Neural progenitor cell (in vitro differentiated cells): ENCODE results near the gene RNU2-1. TPM values are rescaled to one million over a fixed set of nuclear protein-coding genes. Genes with fewer than 3 reads are reported as not detected.
"Not testable (repeated sequence)": the region's sequence is repeated elsewhere in the genome, so short reads cannot be mapped to it uniquely, and the experiment has no call there.

Source experiments
- DNase-seq: peaks from one replicate; pipeline ENCODE4 v3.0.0-alpha.2; 2016; ENCODE audit warnings: low spot score
- H2AFZ ChIP-seq: fragments of 200-600 bp; sonication (generic); replicated peaks from 2 replicates; pipeline ENCODE4 v1.6.1; 2016; ENCODE audit warnings: antibody characterized with exemption
- H3F3A ChIP-seq: fragments of 200-600 bp; sonication (generic); 2 replicates; pipeline ENCODE4 v1.6.1; 2016; ENCODE audit warnings: antibody characterized with exemption, low read depth
- H3K27ac ChIP-seq: fragments of 200-600 bp; sonication (generic); 2 replicates; pipeline ENCODE4 v1.5.1; 2016; ENCODE audit warnings: mild to moderate bottlenecking
- H3K27me3 ChIP-seq: fragments of 200-600 bp; sonication (generic); 2 replicates; pipeline ENCODE4 v1.6.1; 2016; ENCODE audit warnings: mild to moderate bottlenecking, moderate library complexity
- H3K36me3 ChIP-seq: fragments of 200-600 bp; sonication (generic); 2 replicates; pipeline ENCODE4 v1.5.1; 2016
- H3K4me1 ChIP-seq: fragments of 200-600 bp; sonication (generic); 2 replicates; pipeline ENCODE4 v1.6.1; 2016; ENCODE audit warnings: mixed run types
- H3K4me2 ChIP-seq: fragments of 200-600 bp; sonication (generic); 2 replicates; pipeline ENCODE4 v1.6.1; 2016
- H3K4me3 ChIP-seq: fragments of 200-600 bp; sonication (generic); 2 replicates; pipeline ENCODE4 v1.5.1; 2016
- H3K79me2 ChIP-seq: fragments of 200-600 bp; sonication (generic); 2 replicates; pipeline ENCODE4 v1.6.1; 2016; ENCODE audit warnings: low read depth
- H3K9ac ChIP-seq: fragments of 200-600 bp; sonication (generic); 2 replicates; pipeline ENCODE4 v1.6.1; 2016
- H3K9me3 ChIP-seq: fragments of 200-600 bp; sonication (generic); 2 replicates; pipeline ENCODE4 v1.5.1; 2016; ENCODE audit warnings: low read depth
- H4K20me1 ChIP-seq: fragments of 200-600 bp; sonication (generic); 2 replicates; pipeline ENCODE4 v1.6.1; 2016; ENCODE audit warnings: low read depth
- H3K27ac Mint-ChIP-seq: 3 replicates; pipeline ENCODE4 v1.8.0; 2021; ENCODE audit warnings: mixed read lengths
- H3K27me3 Mint-ChIP-seq: 2 replicates; pipeline ENCODE4 v1.8.0; 2022; ENCODE audit warnings: low read depth, mild to moderate bottlenecking, inconsistent platforms, moderate library complexity, mixed read lengths; ENCODE audit not compliant: insufficient read depth
- H3K36me3 Mint-ChIP-seq: 3 replicates; pipeline ENCODE4 v1.8.0; 2021; ENCODE audit warnings: mixed read lengths
- H3K4me1 Mint-ChIP-seq: 3 replicates; pipeline ENCODE4 v1.8.0; 2021; ENCODE audit warnings: mixed read lengths
- H3K4me3 Mint-ChIP-seq: 3 replicates; pipeline ENCODE4 v1.8.0; 2021; ENCODE audit warnings: mild to moderate bottlenecking, moderate library complexity, mixed read lengths
- H3K9me3 Mint-ChIP-seq: 3 replicates; pipeline ENCODE4 v1.8.0; 2020; ENCODE audit warnings: mixed read lengths
- CTCF ChIP-seq: fragments of 200-600 bp; sonication (generic); IDR thresholded peaks from 2 replicates; pipeline ENCODE4 v1.5.1; 2017; ENCODE audit warnings: antibody characterized with exemption, mild to moderate bottlenecking
- EZH2 ChIP-seq: fragments of 200-600 bp; sonication (generic); IDR thresholded peaks from 2 replicates; pipeline ENCODE4 v1.6.1; 2017; ENCODE audit warnings: antibody characterized with exemption, mild to moderate bottlenecking, moderate library complexity
- EZH2phosphoT487 ChIP-seq: fragments of 200-600 bp; sonication (generic); IDR thresholded peaks from 2 replicates; pipeline ENCODE4 v1.6.1; 2017; ENCODE audit warnings: antibody characterized with exemption
- small RNA-seq: library from RNA; depleted of rRNA; stranded (forward); fragments of <200 nt; gene quantifications from one replicate; pipeline ENCODE3, GENCODE V24; 2015
- total RNA-seq: library from RNA; depleted of rRNA; stranded (reverse); fragments of >200 nt; gene quantifications from 2 replicates; pipeline ENCODE4 v1.2.3, GENCODE V29; 2015; ENCODE audit warnings: low replicate concordance

Gene RNU2-1
- total RNA-seq, 1 donor from 2014 or later, result not detected

- DNase-seq, result no peak
Observed at GRCh38 chr17:43193251-43193650, 40.5 kb downstream of the RNU2-1 start.

GRCh38 chr17:43186656-43187055, 47.1 kb downstream of the RNU2-1 start:
- H3K27ac Mint-ChIP-seq, H3K36me3 ChIP-seq, H3K4me3 ChIP-seq, H3F3A ChIP-seq, H3K9me3 Mint-ChIP-seq, H3K27ac ChIP-seq, H3K4me1 Mint-ChIP-seq, DNase-seq, H3K79me2 ChIP-seq, H3K4me2 ChIP-seq, H3K27me3 ChIP-seq, H3K4me3 Mint-ChIP-seq, H4K20me1 ChIP-seq, H3K9ac ChIP-seq, H3K9me3 ChIP-seq, H3K4me1 ChIP-seq, H2AFZ ChIP-seq, H3K27me3 Mint-ChIP-seq: not testable (repeated sequence)
- H3K36me3 Mint-ChIP-seq, result peaks cover 15% of the 10 kb centered on the region

More at GRCh38 chr17:43193251-43193650, 40.5 kb downstream of the RNU2-1 start:
- H3K27me3 ChIP-seq, result no peaks in the 10 kb centered on the region
- no peaks in the 10 kb centered on the region for H3F3A ChIP-seq
- no peaks in the 10 kb centered on the region for H3K4me1 ChIP-seq
- H2AFZ ChIP-seq, result no peak overlapping the region
- no peaks in the 10 kb centered on the region for H3K9me3 ChIP-seq
- no peak overlapping the region for H3K9ac ChIP-seq
- H3K36me3 ChIP-seq, result no peaks in the 10 kb centered on the region
- Mint-ChIP-seq H3K4me3 (no peak overlapping the region), H3K9me3 (no peaks in the 10 kb centered on the region), H3K4me1 (no peaks in the 10 kb centered on the region), H3K27me3 (no peaks in the 10 kb centered on the region), H3K27ac (no peak overlapping the region), H3K36me3 (peaks cover 23% of the 10 kb centered on the region)
- no peaks in the 10 kb centered on the region for H3K79me2 ChIP-seq
- no peak overlapping the region for H3K4me2 ChIP-seq
- no peaks in the 10 kb centered on the region for H4K20me1 ChIP-seq
- no peak for TF ChIP-seq EZH2
- TF ChIP-seq CTCF, result no peak
- no peak for TF ChIP-seq EZH2phosphoT487
- no peak overlapping the region for H3K27ac ChIP-seq
- H3K4me3 ChIP-seq, result no peak overlapping the region

- peaks cover 10% of the 10 kb centered on the region for H3K36me3 Mint-ChIP-seq
- H3K4me1 Mint-ChIP-seq, result no peaks in the 10 kb centered on the region
- no peaks in the 10 kb centered on the region for H3F3A ChIP-seq
- no peak overlapping the region for H3K4me3 ChIP-seq
- H3K4me3 Mint-ChIP-seq, result no peak overlapping the region
- H3K9me3 Mint-ChIP-seq, result no peaks in the 10 kb centered on the region
- H3K79me2 ChIP-seq, result no peaks in the 10 kb centered on the region
- no peak overlapping the region for H2AFZ ChIP-seq
- no peaks in the 10 kb centered on the region for H3K4me1 ChIP-seq
- TF ChIP-seq EZH2phosphoT487, result no peak
- peaks cover 5% of the 10 kb centered on the region for H4K20me1 ChIP-seq
- H3K27ac ChIP-seq, result no peak overlapping the region
- no peaks in the 10 kb centered on the region for H3K27me3 Mint-ChIP-seq
- H3K9me3 ChIP-seq, result no peaks in the 10 kb centered on the region
- no peaks in the 10 kb centered on the region for H3K36me3 ChIP-seq
- DNase-seq, result no peak
- H3K27me3 ChIP-seq, result no peaks in the 10 kb centered on the region
- H3K27ac Mint-ChIP-seq, result no peak overlapping the region
- H3K4me2 ChIP-seq, result no peak overlapping the region
- H3K9ac ChIP-seq, result no peak overlapping the region
Observed at GRCh38 chr17:43183921-43184320, 49.9 kb downstream of the RNU2-1 start.

Small RNA genes lying within 50 kb of the gene (small RNA-seq; reads per million reads assigned to genes)
- gene RF00004, result not detected
- gene RNU2-1, result not detected

Other genes starting within 250 kb of the RNU2-1 start
- 1,535 and 1,934 TPM in 2 replicates for gene RPL27, start 235.6 kb downstream of the RNU2-1 start, total RNA-seq
- 0.96 TPM in 1 of 2 replicates, not detected in the other for gene IFI35, start 227.2 kb downstream of the RNU2-1 start, total RNA-seq
- 94.7 and 185 TPM in 2 replicates for gene VAT1, start 211.6 kb downstream of the RNU2-1 start, total RNA-seq
- 35.0 and 46.0 TPM in 2 replicates for gene RND2, start 208.7 kb downstream of the RNU2-1 start, total RNA-seq
- 54.0 and 77.3 TPM in 2 replicates for gene BRCA1, start 108.6 kb downstream of the RNU2-1 start, total RNA-seq
- gene NBR1, start 62.8 kb downstream of the RNU2-1 start, total RNA-seq, result 67.4 and 76.5 TPM in 2 replicates
- gene TMEM106A, start 22.1 kb downstream of the RNU2-1 start, total RNA-seq, result 1.7 and 2.4 TPM in 2 replicates
- gene CCDC200, start 5.4 kb downstream of the RNU2-1 start, total RNA-seq, result not detected in 2 replicates
- gene ARL4D, start 165.0 kb upstream of the RNU2-1 start, total RNA-seq, result 9.2 and 18.6 TPM in 2 replicates
- gene DHX8, start 250.0 kb upstream of the RNU2-1 start, total RNA-seq, result 46.8 and 134 TPM in 2 replicates